GM19025 (cell line): ENCODE results near the gene SERINC2.
A peak's percentile ranks its signal among the peaks of the same experiment; 100 is the strongest.
"Not testable (repeated sequence)": the region's sequence is repeated elsewhere in the genome, so short reads cannot be mapped to it uniquely, and the experiment has no call there.

Source experiments
- ATAC-seq: cut with Tn5 transposase; IDR thresholded peaks from one replicate; pipeline ENCODE4 v1.9.1; 2021; ENCODE audit warnings: mild to moderate bottlenecking, low read depth, moderate library complexity; ENCODE audit not compliant: unreplicated experiment

Gene SERINC2

GRCh38 chr1:31382379-31382989 is 30.5 kb upstream of the SERINC2 start:
- no peak for ATAC-seq

GRCh38 chr1:31383967-31384366 is 29.0 kb upstream of the SERINC2 start:
- no peak for ATAC-seq

DNA sequence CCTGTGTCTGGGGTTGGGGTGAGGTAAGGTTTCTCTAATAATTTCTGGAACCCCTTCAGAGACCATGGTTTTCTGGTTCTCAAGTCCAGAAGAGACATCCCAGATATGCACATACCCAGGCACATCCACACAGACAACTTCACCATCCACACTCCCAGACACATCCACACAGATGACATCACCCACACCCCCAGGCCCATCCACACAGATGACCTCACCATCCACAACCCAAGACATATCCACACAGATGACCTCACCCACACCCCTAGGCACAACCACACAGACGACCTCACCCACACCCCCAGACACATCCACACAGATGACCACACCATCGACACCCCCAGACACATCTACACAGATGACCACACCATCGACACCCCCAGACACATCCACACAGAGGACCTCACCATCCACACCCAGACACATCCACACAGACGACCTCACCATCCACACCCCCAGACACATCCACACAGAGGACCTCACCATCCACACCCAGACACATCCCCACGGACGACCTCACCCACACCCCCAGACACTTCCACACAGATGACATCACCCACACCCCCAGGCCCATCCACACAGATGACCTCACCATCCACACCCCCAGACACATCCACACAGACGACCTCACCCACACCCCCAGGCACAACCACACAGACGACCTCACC is 26.3 kb upstream of the SERINC2 start:
- not testable (repeated sequence) for ATAC-seq

GRCh38 chr1:31387612-31388011 is 25.4 kb upstream of the SERINC2 start:
- ATAC-seq = no peak

DNA sequence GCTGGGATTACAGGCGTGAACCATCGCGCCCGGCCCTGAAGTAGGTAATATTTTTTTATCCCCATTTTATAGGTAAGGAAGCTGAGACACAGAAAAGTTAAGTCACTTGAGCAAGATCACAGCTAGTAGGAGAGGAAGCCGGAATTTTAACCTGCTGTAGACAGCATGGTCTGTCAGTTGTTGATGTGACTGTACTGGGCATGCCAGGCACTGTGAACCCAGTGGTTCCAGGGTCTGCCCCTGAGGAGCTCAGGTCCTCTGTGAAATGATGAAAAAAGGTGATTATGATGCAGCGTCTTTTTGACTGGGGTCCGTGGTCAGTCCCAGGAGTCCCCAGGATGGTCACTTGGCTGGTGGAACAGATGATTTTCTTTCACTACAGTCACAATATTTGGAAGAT is 23.4 kb upstream of the SERINC2 start:
- no peak for ATAC-seq

GRCh38 chr1:31390071-31390470 is 22.9 kb upstream of the SERINC2 start:
- no peak for ATAC-seq

DNA sequence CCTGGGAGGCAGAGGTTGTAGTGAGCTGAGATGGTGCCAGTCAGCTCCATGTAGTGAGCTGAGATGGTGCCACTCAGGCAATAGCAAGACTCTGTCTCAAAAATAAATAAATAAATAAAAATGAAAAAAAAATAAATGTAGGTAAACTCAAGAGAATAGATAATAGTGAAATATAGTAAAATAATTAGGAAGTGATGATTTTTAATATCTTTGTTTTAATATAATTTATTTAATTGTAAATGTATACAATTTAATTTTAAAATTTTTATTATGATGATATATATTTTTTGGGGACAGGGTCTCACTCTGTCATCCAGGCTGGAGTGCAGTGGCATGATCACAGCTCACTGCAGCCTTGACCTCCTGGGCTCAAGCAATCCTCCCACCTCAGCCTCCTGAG is 19.6 kb upstream of the SERINC2 start:
- ATAC-seq = no peak

DNA sequence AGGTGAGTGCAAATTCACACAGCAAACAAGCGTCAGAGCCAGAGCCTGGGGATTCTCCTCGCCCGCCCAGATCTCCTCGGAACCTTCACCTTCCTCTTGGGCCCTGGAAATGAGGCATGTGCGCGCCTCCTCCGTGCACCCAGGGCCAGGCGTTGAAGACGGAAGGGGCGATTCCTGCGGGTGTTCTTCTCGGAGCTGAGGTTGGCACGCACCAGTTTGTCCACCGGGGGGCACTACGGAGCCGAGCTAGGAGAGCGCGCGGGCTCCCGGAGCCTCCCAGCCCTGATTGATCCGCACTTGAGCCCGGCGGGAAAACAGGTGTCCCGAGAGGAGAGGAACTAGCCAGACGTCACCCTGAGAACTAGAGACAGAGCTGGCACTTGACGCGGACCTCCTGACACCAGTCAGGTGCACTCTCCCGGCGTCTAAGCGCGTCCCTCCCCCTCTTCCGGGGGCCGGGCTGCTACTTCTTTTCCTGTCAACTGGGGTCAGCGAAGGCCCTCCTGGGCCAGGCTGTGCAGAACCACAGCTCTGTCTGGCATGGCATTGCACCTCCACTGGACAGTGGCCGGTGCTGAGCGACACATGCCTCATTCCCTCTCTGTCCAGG is 18.3 kb upstream of the SERINC2 start:
- peak; percentile 69 for ATAC-seq

- no peak for ATAC-seq
Measured at GRCh38 chr1:31396633-31397351, 16.2 kb upstream of the SERINC2 start.

DNA sequence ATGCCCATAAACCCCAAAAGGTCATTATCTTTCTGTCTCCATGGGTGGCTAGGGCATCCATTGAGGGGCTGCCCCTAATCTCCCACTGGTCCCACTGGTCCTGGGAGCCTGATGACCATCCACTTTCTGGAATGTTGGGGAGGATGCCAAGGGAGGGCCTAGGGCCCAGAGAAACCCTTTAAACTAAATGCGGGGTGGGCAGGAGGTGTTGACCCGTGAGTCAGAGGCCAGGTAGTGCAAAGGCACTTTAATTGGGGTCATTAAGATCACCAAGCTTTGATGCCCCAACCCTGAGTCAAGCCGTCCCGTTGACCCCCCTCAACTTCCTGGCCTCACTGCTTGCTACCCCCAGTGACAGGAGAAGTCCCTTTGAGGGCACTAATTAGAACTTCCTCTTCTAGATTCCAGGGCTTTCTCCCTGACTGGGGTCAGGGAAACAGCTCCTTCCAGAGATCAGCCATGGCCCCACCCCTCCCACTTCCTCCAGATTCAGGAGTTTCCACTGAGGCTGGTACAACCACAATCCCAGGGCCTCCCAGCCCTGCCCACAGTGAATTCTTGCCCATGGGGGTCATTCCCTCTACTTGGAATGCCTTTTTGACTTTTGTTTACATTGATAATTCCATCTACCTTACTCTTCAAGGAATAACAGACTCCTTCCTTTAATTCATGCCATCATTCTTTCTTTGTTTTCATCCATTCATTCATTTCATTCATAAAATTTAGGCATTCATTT is 15.5 kb upstream of the SERINC2 start:
- ATAC-seq = no peak

DNA sequence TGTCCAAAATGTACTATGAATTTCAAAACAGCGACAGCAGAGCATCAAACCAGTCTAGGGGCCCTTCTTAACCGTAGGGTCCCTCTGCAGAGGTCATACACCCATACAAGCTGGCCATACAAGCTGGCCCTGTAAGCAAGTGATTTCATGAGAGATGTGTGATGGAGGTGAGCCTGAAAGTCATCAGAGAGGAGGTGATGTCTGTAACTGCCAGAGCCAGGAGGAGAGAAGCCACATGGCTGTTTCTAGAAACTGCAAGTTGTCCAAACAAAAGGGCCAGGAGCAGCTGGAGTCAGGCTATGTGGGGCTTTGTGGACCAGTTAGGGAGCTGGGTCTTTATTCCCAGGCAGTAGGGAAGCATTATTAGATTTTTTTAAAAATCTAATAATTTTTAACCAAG is 14.8 kb upstream of the SERINC2 start:
- no peak for ATAC-seq

- no peak for ATAC-seq
Measured at GRCh38 chr1:31399976-31400375, 13.0 kb upstream of the SERINC2 start.

DNA sequence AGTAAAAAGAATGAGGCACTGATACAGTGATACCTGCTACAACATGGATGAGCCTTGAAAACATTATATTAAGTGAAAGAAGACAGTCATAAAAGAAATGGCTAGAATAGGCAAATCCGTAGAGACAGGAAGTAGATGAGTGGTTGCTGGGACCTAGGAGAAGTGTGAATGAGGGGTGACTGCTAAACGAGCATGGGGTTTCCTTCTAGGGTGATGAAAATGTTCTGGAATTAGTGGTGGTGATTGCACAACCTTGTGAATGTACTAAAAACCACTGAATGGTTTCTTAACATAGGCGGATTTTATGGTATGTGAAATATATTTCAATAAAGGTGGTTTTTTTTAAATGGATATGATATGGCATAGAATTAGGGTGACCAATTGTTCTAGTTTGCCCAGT is 12.6 kb upstream of the SERINC2 start:
- ATAC-seq = no peak

DNA sequence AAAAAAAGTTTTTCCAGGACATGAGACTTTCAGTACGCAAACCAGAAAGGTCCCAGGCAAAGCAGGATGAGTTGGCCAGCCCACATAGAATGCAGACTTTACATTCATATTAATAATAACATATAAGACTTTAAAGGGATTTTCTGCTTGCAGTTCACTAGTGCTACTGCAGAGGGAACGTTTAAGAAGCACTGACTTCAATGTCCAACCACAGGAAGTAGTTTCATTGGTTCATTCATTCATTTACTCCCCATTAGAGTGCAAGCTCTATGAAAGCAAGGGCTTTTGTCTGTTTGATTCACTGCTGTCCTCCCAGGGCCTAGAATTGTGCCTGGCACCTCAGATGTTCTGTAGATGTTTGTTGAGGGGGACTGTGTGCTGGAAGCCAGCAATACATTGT is 11.8 kb upstream of the SERINC2 start:
- ATAC-seq = no peak

DNA sequence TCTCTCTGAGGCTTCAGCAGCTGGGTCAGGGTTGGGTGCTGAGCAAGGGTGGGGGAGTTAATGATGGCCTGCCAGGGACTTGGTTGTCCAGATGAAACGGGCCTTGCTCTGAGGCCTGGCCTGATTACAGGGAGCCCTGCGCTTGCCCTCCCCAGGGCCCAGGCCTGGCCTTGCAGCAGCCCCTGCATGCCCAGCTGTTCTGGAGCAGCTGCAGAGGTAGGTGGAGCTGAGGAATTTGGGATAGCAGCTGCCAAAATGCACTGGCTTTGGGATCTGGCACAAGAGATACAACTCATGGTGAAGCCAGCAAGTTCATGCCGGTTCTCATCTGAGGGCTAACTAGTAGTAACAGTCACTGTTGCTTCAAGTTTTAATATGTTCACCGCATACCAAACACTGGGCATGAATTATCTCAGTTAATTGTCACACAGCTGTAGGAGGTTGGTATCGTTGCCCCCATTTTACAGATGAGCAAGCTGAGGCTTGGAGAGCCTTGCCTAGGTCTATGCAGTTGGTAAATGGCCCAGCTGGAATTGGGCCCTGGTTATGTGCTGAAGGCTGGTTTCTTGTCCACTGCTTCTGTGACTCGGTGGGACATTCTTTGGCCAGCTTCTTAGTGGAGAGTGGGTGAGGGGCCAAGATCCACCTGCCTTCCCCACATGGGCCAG is 7.3 kb upstream of the SERINC2 start:
- no peak for ATAC-seq

- no peak for ATAC-seq
Measured at GRCh38 chr1:31407029-31407626, 5.9 kb upstream of the SERINC2 start.

DNA sequence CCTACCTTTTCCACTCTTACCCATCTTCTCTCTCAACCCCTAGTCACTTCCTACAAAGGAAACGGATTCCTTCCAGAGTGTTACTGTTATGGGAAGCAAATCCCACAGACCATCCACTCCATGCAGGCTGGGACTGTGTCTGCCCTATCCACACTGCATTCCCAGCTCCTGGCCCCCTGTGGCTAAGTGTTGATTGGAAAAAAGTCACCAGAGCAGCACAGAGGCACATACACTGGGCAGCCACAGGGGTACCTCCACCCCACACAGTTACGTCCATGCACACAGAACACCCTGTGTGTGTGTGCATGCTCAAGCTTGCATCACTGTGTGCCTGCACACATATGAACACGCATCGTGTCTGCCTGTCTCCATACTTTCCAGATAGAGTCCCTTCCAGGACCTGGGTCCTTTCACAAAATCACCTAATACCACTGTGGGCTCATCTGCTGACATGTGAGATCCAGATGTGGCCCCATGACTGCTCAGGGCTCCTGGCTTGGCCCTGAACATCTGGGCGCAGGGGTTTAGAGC is 4.2 kb upstream of the SERINC2 start:
- ATAC-seq = no peak

GRCh38 chr1:31409946-31410858 is 2.8 kb upstream of the SERINC2 start:
- ATAC-seq = no peak

GRCh38 chr1:31410871-31411270 is 2.1 kb upstream of the SERINC2 start:
- no peak for ATAC-seq
